Stimulated activated CD4-positive, alpha-beta T cell treated with anti-CD3 and anti-CD28 coated beads, Interleukin-1b, Interleukin-23, amount 100 ng/mL, for 24 hours (primary cell): ENCODE data around the gene PIP5K1B.
"Not testable (repeated sequence)": the region's sequence is repeated elsewhere in the genome, so short reads cannot be mapped to it uniquely, and the experiment has no call there.

Source experiments
- DNase-seq, 4 experiments: peaks; one replicate each; pipeline ENCODE4 v3.0.0-alpha.2; 2020; ENCODE audit warnings: low read depth in 4 of 4, low spot score in 1 of 4

The PIP5K1B gene

GRCh38 chr9:69049094-69049493, 344.1 kb downstream of the PIP5K1B start:
- DNase-seq: no peak

GRCh38 chr9:69050936-69051335, 345.9 kb downstream of the PIP5K1B start:
- not testable (repeated sequence) for DNase-seq

- DNase-seq: no peak
Measured at GRCh38 chr9:69054989-69055388, 349.9 kb downstream of the PIP5K1B start.

- DNase-seq: no peak
Measured at GRCh38 chr9:69056191-69056815, 351.3 kb downstream of the PIP5K1B start.

GRCh38 chr9:69058101-69058500, 353.1 kb downstream of the PIP5K1B start:
- no peak for DNase-seq
